Measurements from ENCODE around the gene IFNLR1.
"Not testable (repeated sequence)": the region's sequence is repeated elsewhere in the genome, so short reads cannot be mapped to it uniquely, and the experiment has no call there.

Gene IFNLR1

DNA sequence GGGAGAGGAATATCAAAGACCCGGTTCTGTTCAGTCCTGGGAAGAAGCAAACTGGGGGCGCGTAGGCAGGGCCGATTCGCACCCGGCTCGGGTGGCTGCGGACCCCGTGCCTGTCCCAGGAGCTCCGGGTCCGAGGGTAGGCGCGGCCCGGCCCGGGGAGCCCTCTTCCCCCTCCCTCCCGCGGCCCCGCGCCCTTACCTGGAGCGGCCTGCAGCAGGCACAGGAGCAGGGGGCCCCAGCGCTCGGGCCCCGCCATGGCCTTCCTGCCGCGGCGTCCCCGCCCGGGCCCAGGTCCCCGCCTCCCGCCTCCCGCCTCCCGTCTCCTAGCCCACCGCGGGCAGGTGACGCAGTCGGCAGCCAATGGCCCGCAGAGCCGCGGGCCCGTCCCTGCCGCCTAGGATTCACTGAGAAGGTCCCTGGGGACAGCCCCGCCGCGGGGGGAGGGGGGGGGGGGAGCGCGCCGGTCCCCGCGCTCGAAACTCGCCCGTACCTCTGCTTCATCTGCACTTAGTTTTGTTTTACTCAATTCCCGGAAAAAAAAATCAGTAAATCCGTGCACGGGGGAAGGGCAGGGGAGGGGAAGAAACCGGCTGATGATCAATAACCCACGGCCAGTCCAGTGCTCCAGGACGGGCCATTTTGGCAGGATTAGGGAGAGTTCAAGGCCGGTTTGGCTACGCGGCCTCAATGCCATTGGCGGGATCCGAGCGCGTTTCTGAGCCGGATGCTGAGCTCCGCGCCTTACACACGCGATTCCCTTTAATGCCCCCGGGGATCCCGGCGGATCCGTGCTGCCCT lies at the start of gene IFNLR1:
IFNLR1 (minus strand) TSS at position 297 of the 798 bp plus-strand sequence; CDS start at position 256, 41 bp downstream.
- DNase-seq (ENCODE audit: low spot score), result peak; percentile 87

- peak; percentile 41 for DNase-seq (ENCODE audit: low spot score)
These were observed 49.1 kb upstream of the IFNLR1 start for GRCh38 chr1:24235921-24236788.

DNA sequence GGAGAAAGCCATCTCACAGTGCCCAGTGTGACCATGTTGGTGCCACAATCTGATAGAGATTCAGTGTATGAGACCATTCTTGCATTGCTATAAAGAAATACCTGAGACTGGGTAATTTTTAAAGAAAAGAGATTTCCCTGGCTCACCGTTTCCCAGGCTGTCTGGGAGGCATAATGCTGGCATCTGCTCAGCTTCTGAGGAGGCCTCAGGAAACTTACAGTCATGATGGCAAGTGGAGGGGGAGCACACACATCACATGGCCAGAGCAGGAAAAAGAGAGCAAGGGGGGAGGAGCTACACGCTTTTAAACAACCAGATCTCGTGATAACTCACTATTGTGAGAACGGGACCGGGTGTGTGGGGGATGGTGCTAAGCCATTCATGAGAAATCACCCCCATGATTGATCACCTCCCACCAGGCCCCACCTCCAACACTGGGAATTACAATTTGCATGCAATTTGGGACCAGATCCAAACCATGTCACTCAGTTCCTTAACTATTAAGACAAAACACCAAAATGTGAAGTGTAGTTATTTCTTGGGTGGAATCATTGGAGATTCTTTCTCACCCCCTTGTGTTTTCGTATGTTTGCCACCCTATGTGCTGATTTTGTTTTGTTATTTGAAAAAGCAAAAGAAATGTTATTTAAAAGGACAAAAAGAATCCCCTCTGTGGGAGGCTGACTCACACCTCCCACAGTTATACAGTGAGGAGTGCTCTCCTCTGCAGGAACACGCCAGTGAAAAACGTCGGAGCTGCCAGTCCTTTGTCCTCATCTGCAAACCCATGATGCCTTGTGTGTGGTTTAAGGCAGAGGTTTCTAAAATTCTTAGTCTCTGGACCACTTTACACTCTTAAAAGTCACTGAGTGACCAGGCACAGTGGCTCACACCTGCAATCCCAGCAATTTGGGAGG lies 46.9 kb upstream of the IFNLR1 start:
- DNase-seq (ENCODE audit: low spot score), result no peak

- no peak for DNase-seq (ENCODE audit: low spot score)
These were observed 44.6 kb upstream of the IFNLR1 start for GRCh38 chr1:24231701-24232100.

DNA sequence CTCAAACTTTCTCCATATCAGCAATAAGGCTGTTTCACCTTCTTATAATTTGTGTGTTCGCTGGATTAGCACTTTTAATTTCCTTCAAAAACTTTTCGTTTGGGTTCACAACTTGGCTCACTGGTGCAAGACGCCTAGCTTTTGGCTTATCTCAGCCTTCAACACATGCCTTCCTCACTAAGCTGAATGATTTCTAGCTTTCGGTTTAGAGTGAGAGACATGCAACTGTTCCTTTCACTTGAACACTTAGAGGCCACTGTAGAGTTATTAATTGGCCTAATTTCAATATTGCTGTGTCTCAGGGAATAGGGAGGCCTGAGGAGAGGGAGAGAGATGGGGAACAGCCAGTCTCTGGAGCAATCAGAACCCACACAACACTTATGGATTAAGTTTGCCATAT lies 41.2 kb upstream of the IFNLR1 start:
- no peak for DNase-seq (ENCODE audit: low spot score)

DNA sequence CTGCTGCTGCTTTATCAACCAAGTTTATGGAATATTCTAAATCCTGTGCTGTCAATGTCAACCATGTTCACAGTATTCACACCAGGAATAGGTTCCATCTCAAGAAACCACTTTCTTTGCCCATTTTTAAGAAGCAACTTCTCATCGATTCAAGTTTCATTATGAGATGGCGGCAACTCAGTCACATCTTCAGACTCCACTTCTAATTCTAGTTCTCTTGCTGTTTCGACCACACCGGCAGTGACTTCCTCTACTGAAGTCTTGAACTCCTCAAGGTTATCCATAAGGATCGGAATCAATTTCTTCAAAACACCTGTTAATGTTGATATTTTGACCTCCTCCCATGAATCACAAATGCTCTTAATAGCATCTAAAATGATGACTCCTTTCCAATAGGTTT lies 39.7 kb upstream of the IFNLR1 start:
- DNase-seq (ENCODE audit: low spot score), result no peak

DNA sequence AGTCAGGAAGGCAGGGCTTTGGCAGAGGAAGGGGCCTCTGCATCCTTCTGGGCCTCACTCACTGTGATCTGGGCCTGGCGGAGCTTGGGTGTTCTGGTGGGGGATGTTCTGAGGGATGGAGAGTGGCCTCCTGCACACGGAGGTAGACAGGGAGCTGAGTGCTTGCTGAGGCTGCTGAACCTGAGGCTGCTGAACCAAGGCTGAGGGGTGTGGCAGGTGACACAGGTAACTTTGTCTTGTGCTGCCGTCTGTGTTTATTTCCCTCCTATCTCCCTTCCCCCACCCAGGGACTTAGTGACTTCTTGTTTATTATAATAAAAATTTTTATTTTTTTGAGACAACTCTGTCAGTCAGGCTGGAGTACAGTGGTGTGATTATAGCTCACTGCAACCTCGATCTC lies 37.7 kb upstream of the IFNLR1 start:
- no peak for DNase-seq (ENCODE audit: low spot score)

DNA sequence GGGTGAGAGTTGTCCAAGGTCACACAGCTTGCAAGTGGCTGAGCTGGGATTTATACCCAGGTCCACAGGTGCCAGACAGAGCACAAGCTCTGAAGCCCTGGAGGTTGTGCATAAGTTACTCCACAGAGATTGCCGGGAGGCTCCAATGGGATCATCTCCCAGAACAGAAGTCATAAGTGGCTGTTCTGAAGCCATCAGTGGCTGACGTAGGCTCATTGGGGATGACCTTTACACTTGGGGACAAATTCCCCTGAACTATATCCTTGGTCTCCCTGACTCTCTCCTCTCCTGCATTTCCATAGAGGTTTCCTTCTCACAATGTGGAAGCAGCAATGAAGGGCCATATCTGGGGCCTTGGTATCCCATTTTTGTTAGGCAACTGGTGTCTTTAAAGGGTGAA lies 37.0 kb upstream of the IFNLR1 start:
- no peak for DNase-seq (ENCODE audit: low spot score)

GRCh38 chr1:24222793-24223192 lies 35.7 kb upstream of the IFNLR1 start:
- no peak for DNase-seq (ENCODE audit: low spot score)

GRCh38 chr1:24222008-24222605 lies 35.0 kb upstream of the IFNLR1 start:
- DNase-seq (ENCODE audit: low spot score), result no peak

DNA sequence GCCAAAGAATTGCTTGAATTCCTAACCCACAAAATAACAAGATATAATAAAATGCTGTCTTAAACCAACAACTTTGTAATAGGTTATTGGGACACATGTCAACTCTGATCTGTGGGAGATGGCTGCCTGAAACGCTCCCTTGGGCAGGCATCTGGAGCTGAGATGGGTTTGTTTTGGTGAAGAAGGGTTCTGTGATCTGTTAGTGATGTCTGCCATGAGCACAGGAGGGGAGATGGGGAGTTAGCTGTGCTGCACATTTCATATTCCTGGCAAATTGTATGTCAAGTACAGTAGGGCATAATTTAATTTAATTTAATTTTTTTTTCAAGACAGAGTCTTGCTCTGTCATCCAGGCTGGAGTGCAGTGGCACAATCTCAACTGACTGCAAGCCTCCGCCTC lies 34.2 kb upstream of the IFNLR1 start:
- no peak for DNase-seq (ENCODE audit: low spot score)

- no peak for DNase-seq (ENCODE audit: low spot score)
These were observed 29.4 kb upstream of the IFNLR1 start for GRCh38 chr1:24216276-24217074.

GRCh38 chr1:24215226-24215814 lies 28.2 kb upstream of the IFNLR1 start:
- DNase-seq (ENCODE audit: low spot score), result no peak

DNA sequence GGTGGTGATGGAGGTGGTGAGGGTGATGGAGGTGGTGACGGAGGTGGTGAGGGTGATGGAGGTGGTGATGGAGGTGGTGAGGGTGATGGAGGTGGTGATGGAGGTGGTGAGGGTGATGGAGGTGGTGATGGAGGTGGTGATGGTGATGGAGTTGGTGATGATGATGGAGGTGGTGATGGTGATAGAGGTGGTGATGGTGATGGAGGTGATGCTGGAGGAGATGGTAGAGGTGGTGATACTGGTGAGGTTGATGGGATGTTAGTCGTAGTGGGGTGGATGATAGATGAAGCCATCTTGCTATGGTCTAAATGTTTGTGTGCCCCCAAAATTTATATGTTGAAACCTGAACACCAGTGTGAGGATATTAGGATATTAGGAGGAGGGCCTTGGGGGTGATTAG lies 25.3 kb upstream of the IFNLR1 start:
- DNase-seq (ENCODE audit: low spot score), result no peak

DNA sequence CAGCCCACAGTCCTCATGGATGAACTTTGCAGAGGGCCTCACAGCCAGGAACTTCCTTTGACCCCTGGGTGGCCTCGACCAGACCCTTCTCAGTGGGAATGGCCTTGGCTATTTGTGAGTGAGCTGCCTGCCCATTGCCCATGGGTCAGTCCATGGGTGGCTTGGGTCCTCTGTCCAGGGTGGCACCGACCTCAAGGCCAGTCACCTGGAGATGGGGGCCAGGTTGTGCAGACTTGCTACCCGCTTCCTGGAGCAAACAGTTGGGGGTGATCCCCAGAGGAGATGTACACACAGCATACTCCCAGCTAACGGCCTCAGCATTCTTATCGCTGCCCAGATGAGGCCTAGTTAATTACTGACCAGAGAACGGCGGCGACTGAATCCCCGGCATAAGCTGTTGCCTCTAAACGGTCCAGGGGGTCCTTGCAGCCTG lies 23.1 kb upstream of the IFNLR1 start:
- no peak for DNase-seq (ENCODE audit: low spot score)

DNA sequence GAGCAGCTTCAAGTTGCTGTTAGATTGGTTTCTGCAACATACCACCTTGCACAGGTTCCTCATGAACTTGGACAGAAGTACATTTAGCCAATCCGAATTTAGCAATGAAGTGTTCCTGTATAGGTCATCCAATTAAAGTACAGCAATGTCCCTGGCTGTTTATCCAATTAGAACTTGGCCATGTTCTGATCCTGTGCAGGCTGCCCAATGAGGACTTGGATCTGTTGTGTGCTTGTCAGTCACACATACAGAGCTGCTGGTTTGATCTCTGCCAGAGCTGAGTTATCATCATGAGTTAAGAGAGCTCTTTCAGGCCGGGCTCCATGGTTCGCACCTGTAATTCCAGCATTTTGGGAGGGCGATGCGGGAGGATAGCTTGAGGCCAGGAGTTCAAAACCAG lies 22.0 kb upstream of the IFNLR1 start:
- DNase-seq (ENCODE audit: low spot score), result no peak

- no peak for DNase-seq (ENCODE audit: low spot score)
These were observed 20.6 kb upstream of the IFNLR1 start for GRCh38 chr1:24207709-24208108.

DNA sequence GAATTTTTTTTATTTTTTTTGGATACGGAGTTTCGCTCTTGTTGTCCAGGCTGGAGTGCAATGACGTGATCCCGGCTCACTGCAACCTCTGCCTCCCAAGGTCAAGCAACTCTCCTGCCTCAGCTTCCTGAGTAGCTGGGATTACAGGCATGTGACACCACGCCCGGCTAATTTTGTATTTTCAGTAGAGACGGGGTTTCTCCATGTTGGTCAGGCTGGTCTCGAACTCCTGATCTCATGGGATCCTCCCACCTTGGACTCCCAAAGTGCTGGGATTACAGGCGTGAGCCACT lies 20.3 kb upstream of the IFNLR1 start:
- not testable (repeated sequence) for DNase-seq (ENCODE audit: low spot score)

GRCh38 chr1:24206516-24207394 lies 19.7 kb upstream of the IFNLR1 start:
- no peak for DNase-seq (ENCODE audit: low spot score)

- no peak for DNase-seq (ENCODE audit: low spot score)
These were observed 19.0 kb upstream of the IFNLR1 start for GRCh38 chr1:24206083-24206464.

All from LoVo (cell line).